K562 (cell line): Measurements from ENCODE around the gene RNF32. TPM values are rescaled to one million over a fixed set of nuclear protein-coding genes. Genes with fewer than 3 reads are reported as not detected.
A peak's percentile ranks its signal among the peaks of the same experiment; 100 is the strongest.

Source experiments
- ATF3 ChIP-seq, 2 experiments: fragments of 450-650 bp in 1 of 2; sonication (generic) in 1 of 2; formaldehyde crosslinking in 1 of 2; IDR thresholded peaks in 1 of 2; conservative IDR thresholded peaks in 1 of 2; 2 replicates each; pipeline versions ENCODE4 v1.6.1 to v1.8.1; 2016 to 2023; ENCODE audit warnings: mild to moderate bottlenecking in 2 of 2, moderate library complexity in 2 of 2, inconsistent platforms in 1 of 2, missing genetic modification reagents in 1 of 2
- BRF2 ChIP-seq: IDR thresholded peaks from 3 replicates; pipeline ENCODE4 v1.6.1; 2011; ENCODE audit warnings: borderline replicate concordance, mild to moderate bottlenecking; ENCODE audit not compliant: insufficient read length, insufficient read depth
- CAMTA2 ChIP-seq: fragments of 250-450 bp; sonication (Bioruptor Pico); conservative IDR thresholded peaks from 2 replicates; pipeline ENCODE4 v1.5.1; 2022
- CBX2 ChIP-seq: fragments of 200-600 bp; sonication (generic); IDR thresholded peaks from one replicate; pipeline ENCODE4 v1.6.1; 2012; ENCODE audit warnings: mild to moderate bottlenecking, low read length, inconsistent platforms; ENCODE audit not compliant: insufficient read depth, poor library complexity, severe bottlenecking
- CREB5 ChIP-seq: fragments of 250-450 bp; sonication (Bioruptor Pico); IDR thresholded peaks from 2 replicates; pipeline ENCODE4 v1.5.0; 2020; ENCODE audit warnings: mild to moderate bottlenecking
- E4F1 ChIP-seq: fragments of 250-450 bp; sonication (Bioruptor Pico); IDR thresholded peaks from 2 replicates; pipeline ENCODE4 v1.5.0; 2021; ENCODE audit warnings: mild to moderate bottlenecking, borderline replicate concordance
- EP300 ChIP-seq: IDR thresholded peaks from 2 replicates; pipeline ENCODE4 v1.6.1; 2012; ENCODE audit warnings: low read length, improper control_type of control experiment
- KLF16 ChIP-seq: IDR thresholded peaks from 2 replicates; pipeline ENCODE4 v1.6.1; 2016; ENCODE audit warnings: antibody characterized with exemption
- NCOR1 ChIP-seq: fragments of 450-650 bp; IDR thresholded peaks from 2 replicates; pipeline ENCODE4 v1.6.1; 2016; ENCODE audit warnings: mild to moderate bottlenecking, moderate library complexity
- NR0B1 ChIP-seq: fragments of 450-650 bp; IDR thresholded peaks from one replicate; pipeline ENCODE4 v1.6.1; 2018; ENCODE audit warnings: mild to moderate bottlenecking, moderate library complexity; ENCODE audit not compliant: partially characterized antibody
- PHF8 ChIP-seq: fragments of 200-600 bp; sonication (generic); IDR thresholded peaks from 2 replicates; pipeline ENCODE4 v1.6.1; 2012; ENCODE audit warnings: mixed run types, mild to moderate bottlenecking, inconsistent platforms, low read length, moderate library complexity, borderline replicate concordance
- PYGO2 ChIP-seq: fragments of 450-650 bp; IDR thresholded peaks from 2 replicates; pipeline ENCODE4 v1.6.1; 2016; ENCODE audit warnings: mild to moderate bottlenecking, missing genetic modification characterization, moderate library complexity, missing compliant biosample characterization
- RAD51 ChIP-seq: fragments of 450-650 bp; IDR thresholded peaks from 2 replicates; pipeline ENCODE4 v1.7.1; 2016; ENCODE audit warnings: low read depth, mild to moderate bottlenecking, borderline replicate concordance
- RNF219 ChIP-seq: fragments of 250-450 bp; sonication (Bioruptor Pico); IDR thresholded peaks from 2 replicates; pipeline ENCODE4 v1.5.0; 2022; ENCODE audit warnings: mild to moderate bottlenecking
- SRSF9 ChIP-seq: fragments of 200-400 bp; formaldehyde crosslinking; IDR thresholded peaks from 2 replicates; pipeline ENCODE4 v1.6.1; 2017; ENCODE audit warnings: low read depth, low read length, borderline replicate concordance
- ZFPM2 ChIP-seq: fragments of 250-450 bp; sonication (Bioruptor Pico); IDR thresholded peaks from 2 replicates; pipeline ENCODE4 v1.5.1; 2022; ENCODE audit warnings: mild to moderate bottlenecking
- polyA plus RNA-seq, 8 experiments: library from polyadenylated mRNA; depleted of rRNA in 4 of 8; stranded (reverse) in 5 of 8; unstranded in 3 of 8; fragments of >200 nt; fragmentation: Nextera tagmentation in 2 of 8; fragmentation: Illumina TruSeq in 1 of 8; extraction: Ambion mirVana in 2 of 8; extraction: Trizol in 1 of 8; gene quantifications; 2 replicates each; pipeline versions ENCODE4 v1.2.1 to v1.2.3, GENCODE V29; 2011 to 2014; ENCODE audit warnings: inconsistent platforms in 1 of 8, missing spikeins in 1 of 8
- total RNA-seq, 7 experiments: library from RNA; depleted of rRNA in 6 of 7; stranded (reverse); fragments of >200 nt in 6 of 7; fragmentation: Illumina TruSeq in 2 of 7; extraction: Trizol in 2 of 7; gene quantifications; 2 replicates each; pipeline versions ENCODE4 v1.2.1 to v1.2.3, GENCODE V29; 2011 to 2021; ENCODE audit warnings: low replicate concordance in 1 of 7

RNF32 gene
- total and polyA plus RNA-seq, 9 of the 15 experiments (the other 6 are each of a cell fraction or from before 2014, with no cell fraction given), result 2.6 to 7.0 (median 4.6) TPM

- TF ChIP-seq E4F1, result no peak
- TF ChIP-seq RNF219, result no peak
- TF ChIP-seq CBX2, result no peak
- no peak for TF ChIP-seq PHF8
- TF ChIP-seq CAMTA2 (CRISPR knock-in tag), result no peak
- 0 out of 2 replicates have a peak, but pooled peaks have one; percentile 18 for TF ChIP-seq KLF16
- TF ChIP-seq NCOR1, result peak; percentile 36
- TF ChIP-seq SRSF9, result no peak
- TF ChIP-seq RAD51, result no peak
- no peak for TF ChIP-seq ZFPM2 (CRISPR knock-in tag)
- no peak for TF ChIP-seq PYGO2 (tag)
- TF ChIP-seq NR0B1, result no peak
- peak; percentile 47; the same call in 1 of the 2 replicates for TF ChIP-seq EP300
- no peak for TF ChIP-seq CREB5 (CRISPR knock-in tag)
- TF ChIP-seq ATF3 (IDR thresholded peaks at IDR 0.05), result no peak
- no peak for TF ChIP-seq ATF3 (CRISPR knock-in tag; conservative IDR thresholded peaks at IDR 0.05)
- TF ChIP-seq BRF2, result no peak
Observed at GRCh38 chr7:156609010-156609877, 31.3 kb upstream of the RNF32 start (continued).
